NK-92 (cell line): Measurements from ENCODE around the gene NAXE.
"Not testable (repeated sequence)": the region's sequence is repeated elsewhere in the genome, so short reads cannot be mapped to it uniquely, and the experiment has no call there.

Source experiments
- DNase-seq: peaks from one replicate; lab custom pipeline; 2025; ENCODE audit not compliant: unreplicated experiment; lab: John Stamatoyannopoulos, UW

Gene NAXE

DNA sequence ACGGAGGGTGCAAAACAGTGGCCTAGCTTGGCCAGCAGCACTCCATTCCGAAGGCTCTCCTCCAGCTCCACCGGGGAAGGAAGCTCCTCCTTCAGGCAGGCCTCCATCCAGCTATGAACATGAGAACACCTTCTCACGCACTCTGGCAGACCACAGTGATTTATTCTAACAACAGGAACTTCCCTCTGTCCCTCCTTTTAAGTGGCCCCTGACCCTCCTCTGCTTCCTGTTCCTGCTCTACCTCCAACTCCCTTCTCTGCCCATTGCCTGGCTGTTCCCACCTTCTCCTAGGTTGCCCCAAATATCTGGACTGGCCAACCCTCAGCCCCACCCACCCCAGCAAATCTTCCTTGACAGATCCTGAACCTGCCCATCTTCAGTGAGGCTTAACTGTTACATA is 25.1 kb upstream of the NAXE start:
- DNase-seq = no peak

GRCh38 chr1:156571261-156571852 is 20.2 kb upstream of the NAXE start:
- DNase-seq = no peak

DNA sequence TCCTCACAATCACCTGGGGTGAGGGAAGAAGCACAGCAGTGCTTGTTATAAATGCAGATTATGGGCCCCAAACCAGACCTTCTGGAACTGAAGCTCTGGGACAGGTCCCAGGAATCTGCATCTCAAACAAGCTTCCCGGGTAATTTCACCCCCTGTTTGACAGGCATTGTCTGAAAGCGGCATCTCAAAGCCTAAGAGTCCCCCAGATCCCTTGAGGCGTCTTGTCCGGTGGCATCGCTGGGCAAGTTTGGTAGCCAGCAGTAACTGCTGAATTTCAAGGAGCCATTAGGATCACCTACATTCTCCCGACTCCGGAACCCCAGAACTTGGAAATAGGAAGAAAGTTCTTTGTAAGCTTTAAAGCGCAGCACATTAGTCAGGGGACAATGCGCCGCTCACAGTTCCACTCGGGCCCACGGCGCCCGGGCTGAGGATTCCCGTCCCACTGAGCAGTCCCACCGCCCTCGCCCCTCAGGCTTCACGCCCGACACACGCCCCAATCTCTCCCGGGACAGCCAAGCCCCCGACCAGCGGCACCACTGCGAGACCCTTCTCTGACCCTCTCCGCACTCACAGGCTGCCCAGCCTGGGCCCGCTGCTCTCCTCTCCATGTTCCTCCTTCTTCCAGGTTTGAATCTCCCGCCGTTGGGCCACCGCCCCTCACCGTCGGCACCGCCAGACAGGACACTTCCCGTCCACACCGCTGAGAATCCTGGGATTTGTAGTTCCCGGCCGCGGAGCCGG is 19.5 kb upstream of the NAXE start, which contains the start of gene IQGAP3:
Gene IQGAP3, minus strand, starts transcription at position 647 of the 744 bp plus-strand sequence. Its CDS starts 36 bp downstream, at position 611.
- no peak for DNase-seq

GRCh38 chr1:156572663-156573018 is 18.9 kb upstream of the NAXE start:
- no peak for DNase-seq

DNA sequence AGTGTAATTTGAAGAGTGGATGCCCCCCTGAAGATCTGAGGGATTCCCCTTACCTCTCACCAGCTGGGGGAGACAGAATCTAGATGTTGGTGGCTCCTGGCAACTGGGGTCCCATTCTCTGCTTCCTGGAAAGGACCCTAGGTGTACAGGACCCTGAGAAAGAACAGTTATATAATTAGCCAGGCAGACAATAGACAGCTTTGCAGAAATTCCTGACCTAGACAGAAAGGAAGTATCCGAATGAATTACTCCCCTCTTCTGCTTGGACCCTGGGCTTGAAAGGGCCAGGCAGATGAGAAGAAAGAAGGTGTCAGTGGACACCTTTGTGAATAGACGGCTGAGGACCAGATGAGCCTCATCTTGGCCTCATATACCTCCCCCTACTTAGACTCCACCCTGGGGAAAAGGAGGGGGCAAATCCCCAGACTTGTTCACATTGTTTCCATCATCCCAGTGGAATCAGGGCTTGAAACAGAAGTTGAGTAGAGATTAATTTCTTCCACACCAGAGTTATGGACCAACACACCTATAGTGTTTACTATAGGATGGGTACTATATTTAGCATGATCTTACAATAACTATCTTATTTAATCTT is 17.4 kb upstream of the NAXE start:
- no peak for DNase-seq

GRCh38 chr1:156577550-156577949 is 14.0 kb upstream of the NAXE start:
- no peak for DNase-seq

GRCh38 chr1:156578055-156578454 is 13.5 kb upstream of the NAXE start:
- no peak for DNase-seq

DNA sequence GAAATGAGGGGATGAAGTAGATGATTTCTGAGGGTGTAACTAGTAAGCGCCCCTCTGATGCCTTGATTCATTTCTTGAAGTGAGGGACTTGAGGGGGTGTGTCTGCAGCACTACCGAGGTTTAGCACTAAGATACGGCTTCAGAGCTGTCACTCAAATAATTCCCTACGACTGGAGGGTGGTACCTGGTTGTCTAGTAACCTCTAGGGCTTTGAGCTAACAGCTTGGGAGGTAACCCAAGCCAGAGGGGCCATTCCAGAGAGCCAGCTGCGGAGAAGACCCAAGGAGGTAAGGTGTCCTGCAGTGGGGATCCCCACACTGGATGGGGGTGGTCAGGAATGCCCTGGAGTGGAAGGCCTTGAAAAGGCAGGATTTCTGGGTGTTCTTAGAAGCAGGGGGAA is 12.1 kb upstream of the NAXE start, which contains the start of gene TTC24:
Gene TTC24, plus strand, starts transcription at position 252 of the 400 bp plus-strand sequence. CDS start 1,642 bp downstream, outside the sequence.
- DNase-seq = no peak

DNA sequence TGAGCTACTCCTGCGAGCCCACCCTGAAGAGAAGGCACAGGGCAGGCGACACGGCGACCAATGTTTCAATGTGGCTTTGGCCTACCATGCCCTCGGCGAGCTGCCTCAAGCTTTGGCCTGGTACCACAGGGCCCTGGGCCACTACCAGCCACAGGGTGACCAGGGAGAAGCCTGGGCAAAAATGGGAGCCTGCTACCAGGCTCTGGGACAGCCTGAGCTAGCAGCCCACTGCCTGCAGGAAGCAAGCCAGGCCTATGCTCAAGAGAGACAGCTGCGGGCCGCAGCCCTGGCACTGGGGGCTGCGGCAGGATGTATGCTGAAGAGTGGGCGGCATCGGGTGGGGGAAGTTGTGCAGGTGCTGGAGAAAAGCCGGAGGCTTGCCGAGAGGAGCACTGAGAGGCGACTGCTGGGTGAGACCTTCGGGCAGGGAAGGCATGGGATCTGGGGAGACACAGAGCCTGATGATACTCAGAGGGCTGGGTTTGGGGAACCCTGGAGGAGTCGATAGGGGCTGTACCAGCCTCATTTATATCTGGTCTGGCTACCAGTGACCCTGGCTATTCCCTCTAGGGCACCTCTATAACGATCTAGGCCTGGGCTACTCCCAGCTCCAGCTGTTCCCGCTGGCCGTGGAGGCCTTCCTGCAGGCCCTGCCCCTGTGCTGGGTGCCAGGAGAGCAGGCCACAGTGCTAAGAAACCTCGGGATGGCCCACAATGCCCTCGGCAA is 9.8 kb upstream of the NAXE start:
- DNase-seq = no peak

- DNase-seq = no peak
Measured at GRCh38 chr1:156582388-156583017, 9.1 kb upstream of the NAXE start.

DNA sequence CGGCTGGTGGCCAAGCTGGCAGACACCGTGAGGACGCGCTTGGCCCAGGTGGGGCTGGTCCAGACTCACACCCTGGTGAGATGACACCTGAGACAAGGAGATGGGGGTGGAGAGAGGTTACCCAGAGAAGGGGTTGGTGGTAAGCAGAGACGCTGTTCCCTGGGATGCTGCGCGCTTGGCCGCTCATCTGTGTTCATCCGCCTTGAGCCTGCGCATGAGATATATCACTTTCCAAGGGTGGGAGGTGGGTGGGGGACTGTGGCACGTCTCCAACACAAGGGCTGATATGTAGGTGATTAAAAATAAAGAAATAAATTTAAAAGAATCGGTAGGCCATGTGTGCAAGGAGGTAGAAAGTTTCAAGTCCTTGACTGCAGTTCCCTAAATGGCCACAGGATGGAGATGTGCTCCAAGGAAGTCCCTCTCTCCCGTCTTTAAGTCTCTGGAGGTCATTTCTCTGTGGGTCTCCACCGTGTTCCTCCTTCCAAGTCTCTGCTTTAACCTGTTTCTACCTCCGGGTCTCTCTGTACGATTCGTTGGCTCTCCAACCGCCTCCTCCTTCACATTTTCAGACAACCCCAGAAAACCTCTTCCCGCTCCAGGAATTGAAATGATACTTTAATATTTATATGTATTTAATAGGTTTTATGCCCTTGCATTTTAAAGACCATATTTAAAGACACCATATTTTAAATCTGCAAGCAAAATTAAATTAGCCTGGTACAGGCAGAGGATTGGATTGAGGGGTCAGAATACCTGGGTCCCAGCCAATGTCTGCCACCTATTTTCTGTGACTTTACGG is 7.6 kb upstream of the NAXE start:
- DNase-seq = no peak

- DNase-seq = no peak
Measured at GRCh38 chr1:156584813-156585212, 6.8 kb upstream of the NAXE start.

DNA sequence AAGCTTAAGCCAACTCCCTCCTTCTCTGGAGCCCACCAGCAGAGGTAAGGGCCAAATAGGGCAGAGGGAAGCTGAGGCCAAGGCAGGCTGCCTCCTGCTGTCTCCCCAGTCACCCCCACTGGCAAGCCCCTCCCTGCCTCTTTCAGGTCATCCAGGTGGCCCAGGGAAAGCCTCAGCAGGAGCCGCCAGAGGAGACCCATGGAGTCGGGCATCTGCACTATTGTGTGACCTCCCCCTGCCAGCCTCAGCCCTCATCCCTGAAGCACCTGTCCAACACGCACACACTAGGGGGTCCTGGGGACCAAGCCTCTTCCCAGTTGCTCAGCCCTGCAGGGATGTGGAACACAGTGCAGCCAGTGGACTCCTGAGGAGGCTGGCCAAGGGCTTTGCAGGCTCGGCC is 5.3 kb upstream of the NAXE start:
- no peak for DNase-seq

GRCh38 chr1:156586892-156587477 is 4.6 kb upstream of the NAXE start:
- DNase-seq = no peak

DNA sequence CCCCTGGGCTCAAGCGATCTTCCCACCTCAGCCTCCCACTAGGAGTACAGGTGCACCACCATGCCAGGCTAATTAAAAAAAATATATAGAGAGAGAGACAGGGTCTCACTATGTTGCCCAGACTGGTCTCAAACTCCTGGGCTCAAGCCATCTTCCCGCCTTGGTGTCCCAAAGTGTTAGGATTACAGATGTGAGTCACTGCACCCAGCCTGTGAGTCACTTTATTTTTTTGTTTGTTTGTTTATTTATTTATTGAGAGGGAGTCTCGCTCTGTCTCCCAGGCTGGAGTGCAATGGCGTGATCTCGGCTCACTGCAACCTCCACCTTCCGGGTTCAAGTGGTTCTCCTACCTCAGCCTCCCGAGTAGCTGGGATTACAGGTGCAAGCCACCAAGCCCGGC is 3.6 kb upstream of the NAXE start:
- not testable (repeated sequence) for DNase-seq

- DNase-seq = no peak
Measured at GRCh38 chr1:156589546-156589945, 2.0 kb upstream of the NAXE start.

DNA sequence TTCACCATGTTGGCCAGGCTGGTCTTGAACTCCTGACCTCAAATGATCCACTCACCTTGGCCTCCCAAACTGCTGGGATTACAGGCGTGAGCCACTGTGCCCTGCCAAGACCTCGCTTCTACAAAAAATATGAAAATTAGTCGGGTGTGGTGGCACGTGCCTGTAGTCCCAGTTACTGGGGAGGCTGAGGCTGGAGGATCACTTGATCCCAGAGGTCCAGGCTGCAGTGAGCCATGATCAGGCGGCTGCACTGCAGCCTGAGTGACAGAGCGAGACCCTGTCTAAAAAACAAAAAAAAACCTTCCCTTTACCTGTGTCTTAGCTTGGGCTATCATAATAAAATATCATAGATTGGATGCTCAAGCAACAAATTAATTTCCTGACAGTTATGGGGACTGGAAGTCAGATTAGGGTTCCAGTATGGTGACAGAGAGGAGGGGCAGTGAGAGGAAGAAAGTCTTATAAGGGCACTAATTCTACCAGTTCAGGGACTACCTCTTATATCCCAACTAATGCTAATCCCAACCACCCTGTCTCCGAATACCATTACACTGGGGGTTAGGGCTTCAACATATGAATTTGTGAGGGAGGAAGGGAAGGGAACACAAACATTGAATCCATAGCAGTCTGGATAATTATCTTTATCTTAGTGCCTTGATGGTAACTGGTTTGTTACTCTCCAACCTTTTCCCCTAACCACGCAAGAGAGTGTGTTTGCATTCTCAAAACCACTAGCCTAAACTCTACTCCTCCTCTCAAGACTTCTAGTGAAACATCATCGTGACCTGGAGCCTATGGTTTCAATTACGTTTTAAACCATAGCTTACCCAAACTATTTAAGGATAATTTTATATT is 1.0 kb upstream of the NAXE start:
- no peak for DNase-seq

- no peak for DNase-seq
Measured at GRCh38 chr1:156591181-156591431, 470 bp upstream of the NAXE start.

GRCh38 chr1:156592158-156592909 is 758 bp downstream of the NAXE start:
- DNase-seq = no peak
